Aortic smooth muscle cell (primary cell): ENCODE results near the gene TFB1M. TPM values are rescaled to one million over a fixed set of nuclear protein-coding genes. Genes with fewer than 3 reads are reported as not detected.

Source experiments
- total RNA-seq: library from RNA; depleted of rRNA; stranded (reverse); fragments of >200 nt; gene quantifications from 2 replicates; pipeline ENCODE4 v1.2.3, GENCODE V29; 2014

The TFB1M gene
- total RNA-seq, result 12.4 and 15.7 TPM in 2 replicates

GRCh38 chr6:155314092-155314772 is at the start of gene TFB1M:
TSS of gene TFB1M (minus strand) at chr6:155314484. CDS start at chr6:155314428, 56 bp downstream.

GRCh38 chr6:155263373-155264063 is 50.8 kb downstream of the TFB1M start, which contains the start of gene CLDN20:
TSS of gene CLDN20 (plus strand) at chr6:155264013. CDS start at chr6:155275720, 11,707 bp downstream.

Other genes with a start within 250 kb of the TFB1M start
- not detected in 2 replicates for gene CLDN20, start 50.5 kb downstream of the TFB1M start, total RNA-seq
- not detected in 2 replicates for gene NOX3, start 141.4 kb upstream of the TFB1M start, total RNA-seq